Tongue (tissue), 2 donors: ENCODE measurements around the gene CSTB. TPM values are rescaled to one million over a fixed set of nuclear protein-coding genes. Genes with fewer than 3 reads are reported as not detected.

Experiments
- DNase-seq: peaks from one replicate; pipeline ENCODE4 v3.0.0-alpha.2; 2015
- total RNA-seq: library from RNA; depleted of rRNA; stranded (reverse); fragments of >200 nt; gene quantifications from one replicate; pipeline ENCODE4 v1.2.3, GENCODE V29; 2014

Gene CSTB
- total RNA-seq, 1 donor from 2014 or later: 14.8 TPM

DNA sequence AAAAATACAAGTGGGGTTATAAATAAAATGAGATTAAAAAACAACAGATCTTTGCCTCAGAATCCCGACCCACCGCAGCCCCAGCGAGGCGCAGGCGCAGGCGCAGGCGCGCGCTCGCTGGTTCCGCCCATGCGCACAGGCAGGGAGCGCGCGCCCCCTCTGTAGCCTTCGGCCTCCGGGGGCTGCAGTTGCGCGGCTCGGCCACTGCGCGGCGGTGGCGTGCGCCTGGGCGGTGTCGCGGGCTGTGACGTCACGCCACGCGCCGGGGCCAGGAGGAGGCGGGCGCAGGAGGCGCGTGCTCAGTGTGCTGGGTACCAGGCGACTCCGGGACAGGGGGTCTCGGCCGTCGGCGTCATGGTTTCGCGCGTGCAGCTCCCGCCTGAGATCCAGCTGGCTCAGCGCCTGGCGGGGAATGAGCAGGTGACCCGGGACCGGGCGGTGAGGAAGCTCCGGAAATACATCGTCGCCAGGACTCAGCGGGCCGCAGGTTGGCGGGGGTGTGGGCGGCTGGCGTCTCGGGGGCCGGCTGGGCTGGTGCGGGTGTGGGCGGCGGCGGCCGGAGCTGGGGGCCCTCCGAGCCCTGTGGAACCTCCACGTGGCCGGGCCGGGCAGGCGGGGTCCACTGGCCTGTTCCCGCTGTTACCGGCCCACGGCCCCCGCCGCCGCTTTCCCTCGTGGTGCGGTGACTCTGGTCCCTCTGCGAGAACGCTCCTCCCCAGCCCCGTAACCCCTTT lies 13.3 kb upstream of the CSTB start, which contains the start of gene RRP1:
Gene RRP1, plus strand, starts transcription at position 302 of the 734 bp plus-strand sequence. Its CDS starts 53 bp downstream, at position 355.
- peak; percentile 97 for DNase-seq

DNA sequence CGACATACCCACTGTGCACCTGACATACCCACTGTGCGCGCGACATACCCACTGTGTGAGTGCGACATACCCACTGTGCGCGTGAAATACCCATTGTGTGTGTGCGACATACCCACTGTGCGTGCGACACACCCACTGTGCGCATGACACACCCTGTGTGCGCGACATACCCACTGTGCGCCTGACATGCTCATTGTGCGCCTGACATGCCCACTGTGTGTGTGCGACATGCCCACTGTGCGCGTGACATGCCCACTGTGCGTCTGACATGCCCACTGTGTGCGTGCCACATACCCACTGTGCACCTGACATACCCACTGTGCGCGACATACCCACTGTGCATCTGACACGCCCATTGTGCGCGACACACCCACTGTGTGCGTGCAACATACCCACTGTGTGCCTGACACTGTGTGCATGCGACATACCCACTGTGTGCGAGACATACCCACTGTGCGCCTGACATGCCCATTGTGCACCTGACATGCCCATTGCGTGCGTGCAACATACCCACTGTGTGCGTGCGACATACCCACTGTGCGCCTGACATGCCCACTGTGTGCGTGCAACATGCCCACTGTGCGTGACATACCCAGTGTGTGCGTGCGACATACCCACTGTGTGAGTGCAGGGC lies 10.8 kb upstream of the CSTB start:
- DNase-seq: no peak

- DNase-seq: no peak
Measured at GRCh38 chr21:43786300-43786806, 10.2 kb upstream of the CSTB start.

DNA sequence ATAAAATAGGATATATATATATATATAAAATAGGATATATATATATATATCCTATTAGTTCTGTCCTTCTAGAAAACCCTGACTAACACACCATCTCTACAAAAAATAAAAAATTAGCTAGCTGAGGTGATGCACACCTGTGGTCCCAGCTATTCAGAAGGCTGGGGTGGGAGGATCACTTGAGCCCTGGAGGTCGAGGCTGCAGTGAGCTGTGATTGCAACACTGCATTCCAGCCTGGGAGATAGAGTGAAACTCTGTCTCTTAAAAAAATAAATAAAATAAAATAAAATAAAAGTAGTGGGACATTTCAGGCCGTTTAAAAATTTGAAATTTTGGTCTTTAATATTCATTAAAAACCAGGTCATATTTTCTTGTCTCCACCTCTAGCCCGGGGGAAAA lies 9.0 kb upstream of the CSTB start:
- no peak for DNase-seq

DNA sequence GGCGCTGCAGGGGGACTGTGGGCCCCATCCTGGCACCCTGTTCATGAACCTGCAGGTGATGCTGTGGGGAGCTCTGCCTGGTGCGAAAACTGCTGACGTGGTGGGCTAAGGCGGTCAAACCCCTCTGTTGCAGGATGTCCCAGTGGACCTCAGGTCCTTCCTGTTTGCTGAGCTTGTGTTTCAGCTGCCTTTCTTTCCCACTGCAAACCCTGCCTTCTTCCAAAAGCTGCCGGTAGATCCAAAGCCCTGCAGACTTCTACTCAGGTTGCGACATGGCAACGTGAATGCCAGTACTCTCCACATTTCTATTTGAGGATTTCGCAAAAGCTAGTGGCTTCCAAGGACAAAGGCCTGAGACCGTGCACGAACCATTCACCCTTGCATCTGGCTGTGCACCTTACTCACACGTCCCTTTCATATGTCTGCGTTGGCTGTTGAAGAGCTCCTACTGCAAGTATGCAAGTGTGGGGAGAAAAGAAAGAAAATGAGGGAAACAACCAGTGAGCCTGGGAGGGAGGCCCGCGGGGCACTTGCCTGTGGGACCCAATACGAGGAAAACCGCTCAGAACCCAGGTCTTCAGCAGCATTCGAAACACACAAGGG lies 7.1 kb upstream of the CSTB start:
- no peak for DNase-seq

GRCh38 chr21:43782431-43783097 lies 6.5 kb upstream of the CSTB start:
- no peak for DNase-seq

GRCh38 chr21:43781846-43782245 lies 5.7 kb upstream of the CSTB start:
- no peak for DNase-seq

GRCh38 chr21:43779660-43780059 lies 3.6 kb upstream of the CSTB start:
- DNase-seq: no peak

DNA sequence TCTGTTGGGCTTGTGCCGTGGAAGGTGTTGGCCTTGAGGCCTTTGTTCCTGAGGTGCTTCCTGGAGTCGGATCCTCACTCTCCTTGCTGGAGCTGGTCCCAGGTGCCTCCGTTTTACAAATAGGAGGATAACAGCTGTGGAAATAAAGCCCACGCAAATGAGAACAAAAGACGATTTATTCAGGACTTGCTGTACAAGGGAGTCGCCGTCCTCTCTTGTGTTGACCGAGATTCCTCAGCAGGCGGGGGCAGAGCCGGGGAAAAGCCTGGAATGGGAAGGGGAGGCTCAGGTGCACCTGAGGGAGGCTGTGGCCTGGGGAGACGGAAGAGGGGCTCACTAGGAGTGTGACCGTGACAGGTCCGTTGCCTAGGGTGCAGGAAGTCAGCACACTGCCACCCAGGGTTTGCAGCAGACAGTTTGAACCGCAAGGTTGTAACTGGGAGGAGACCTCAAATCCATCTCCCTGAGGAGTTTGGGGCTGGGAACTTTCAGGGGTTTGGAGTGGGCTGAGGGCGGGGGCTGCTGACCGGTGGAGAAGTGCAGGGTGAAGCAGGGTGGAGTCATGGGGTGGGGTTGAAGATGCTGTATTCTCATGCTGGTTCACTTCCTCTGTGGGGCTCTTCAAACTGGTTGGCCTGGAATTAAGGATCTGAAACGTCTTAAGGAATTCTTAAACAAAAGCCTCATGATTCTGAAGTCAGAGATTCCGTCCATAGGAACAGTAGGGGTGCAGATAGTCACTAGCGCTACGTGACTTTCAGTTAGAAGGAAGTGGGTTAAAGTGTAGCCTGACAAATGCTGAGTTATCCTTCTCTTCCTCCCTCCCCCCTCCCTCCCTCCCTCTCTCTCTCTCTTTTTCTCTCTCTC lies 2.6 kb upstream of the CSTB start:
- DNase-seq: no peak

- no peak for DNase-seq
Measured at GRCh38 chr21:43777953-43778352, 1.8 kb upstream of the CSTB start.

- no peak for DNase-seq
Measured at GRCh38 chr21:43775190-43775589, 918 bp downstream of the CSTB start.

DNA sequence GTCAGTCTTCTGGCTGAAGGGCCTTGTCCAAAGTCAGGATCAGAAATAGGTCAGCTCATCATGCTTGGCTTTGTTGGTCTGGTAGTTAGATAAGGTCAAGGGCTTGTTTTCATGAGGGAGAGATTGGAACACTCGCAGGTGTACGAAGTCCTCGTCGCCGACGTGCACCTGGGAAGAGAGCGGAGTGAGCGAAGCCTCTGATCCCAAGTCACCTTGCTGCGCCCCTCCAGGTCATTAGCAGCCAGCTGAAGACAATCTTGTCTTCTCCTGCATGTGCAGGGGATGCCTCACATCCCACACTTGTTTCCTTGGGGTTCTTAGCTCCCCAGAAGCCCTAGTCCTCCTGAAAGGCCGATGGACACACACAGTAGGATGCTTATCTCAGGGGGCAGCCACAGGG lies 1.9 kb downstream of the CSTB start:
- no peak for DNase-seq

- no peak for DNase-seq
Measured at GRCh38 chr21:43772425-43772821, 3.7 kb downstream of the CSTB start.

DNA sequence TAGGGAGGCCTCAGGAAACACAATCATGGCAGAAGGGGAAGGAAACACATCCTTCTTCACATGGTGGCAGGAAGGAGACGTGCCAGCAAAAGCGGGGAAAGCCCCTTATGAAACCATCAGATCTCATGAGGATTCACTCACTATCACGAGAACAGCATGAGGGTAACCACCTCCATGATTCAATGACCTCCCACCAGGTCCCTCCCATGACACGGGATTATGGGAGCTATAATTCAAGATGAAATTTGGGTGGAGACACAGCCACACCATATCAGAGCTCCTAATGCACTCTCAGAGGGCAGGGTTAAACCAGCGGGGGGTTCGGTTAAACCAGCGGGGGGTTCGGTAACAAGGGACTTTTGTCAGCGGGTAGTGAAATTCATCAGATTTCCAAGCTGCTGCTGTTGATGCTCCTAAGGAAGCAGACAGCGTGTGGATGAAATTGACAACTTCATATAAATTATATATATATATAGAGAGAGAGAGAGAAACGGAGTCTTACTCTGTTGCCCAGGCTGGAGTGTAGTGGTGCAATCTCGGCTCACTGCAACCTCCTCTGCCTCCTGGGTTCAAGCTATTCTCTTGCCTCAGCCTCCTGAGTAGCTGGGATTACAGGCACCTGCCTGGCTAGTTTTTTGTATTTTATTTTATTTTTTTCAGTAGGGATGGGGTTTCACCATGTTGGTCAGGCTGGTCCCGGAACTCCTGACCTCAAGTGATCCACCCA lies 4.2 kb downstream of the CSTB start:
- DNase-seq: no peak

DNA sequence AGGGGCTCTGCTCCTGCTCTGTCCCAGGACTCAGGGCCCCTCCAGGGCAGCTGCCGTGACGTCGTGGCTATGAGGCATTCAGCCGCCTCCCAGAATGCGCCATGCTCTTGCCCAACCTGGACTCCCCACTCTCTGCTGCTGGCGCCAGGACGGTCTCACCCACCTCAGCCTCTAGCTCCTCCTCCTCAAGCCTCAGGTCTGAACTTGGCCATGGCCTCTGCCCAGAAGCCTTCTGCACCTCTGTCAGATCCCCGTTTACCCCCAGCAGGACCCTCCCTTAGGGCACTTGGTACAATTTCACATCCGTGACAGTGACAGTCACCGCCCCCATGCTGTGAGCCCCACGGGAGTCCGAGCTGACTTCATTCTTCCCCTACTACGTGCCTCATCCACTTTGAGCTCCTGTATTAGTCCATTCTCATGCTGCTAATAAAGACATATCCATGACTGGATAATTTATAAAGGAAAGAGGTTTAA lies 4.9 kb downstream of the CSTB start:
- no peak for DNase-seq

DNA sequence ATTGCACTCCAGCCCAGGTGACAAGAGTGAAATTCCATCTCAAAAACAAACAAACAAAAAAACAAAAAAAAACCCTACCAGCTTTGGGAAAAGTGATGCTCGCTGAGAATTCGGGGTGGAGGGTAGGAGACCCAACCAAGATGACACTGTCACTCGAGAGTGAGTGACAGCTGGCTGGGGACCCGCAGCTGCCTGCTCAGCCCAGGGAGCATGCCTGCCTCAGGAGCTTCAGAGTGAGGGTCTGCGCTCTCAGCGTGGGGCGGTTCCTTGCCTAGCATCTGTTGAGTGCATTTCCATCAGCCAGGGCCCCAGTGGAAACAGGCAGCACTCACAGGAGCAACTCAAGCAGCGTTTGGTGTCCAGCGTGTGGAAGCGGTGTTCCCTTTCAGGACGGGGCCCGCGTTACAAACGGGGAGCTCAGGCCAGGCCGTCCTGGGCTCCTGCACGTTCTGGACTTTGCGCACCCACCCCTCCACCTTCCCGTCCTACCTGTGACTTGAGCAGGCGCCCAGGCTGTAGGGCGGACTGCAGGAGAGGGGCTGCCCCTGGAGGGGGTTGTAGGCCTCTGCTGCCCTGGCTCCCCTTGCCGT lies 5.9 kb downstream of the CSTB start:
- no peak for DNase-seq

DNA sequence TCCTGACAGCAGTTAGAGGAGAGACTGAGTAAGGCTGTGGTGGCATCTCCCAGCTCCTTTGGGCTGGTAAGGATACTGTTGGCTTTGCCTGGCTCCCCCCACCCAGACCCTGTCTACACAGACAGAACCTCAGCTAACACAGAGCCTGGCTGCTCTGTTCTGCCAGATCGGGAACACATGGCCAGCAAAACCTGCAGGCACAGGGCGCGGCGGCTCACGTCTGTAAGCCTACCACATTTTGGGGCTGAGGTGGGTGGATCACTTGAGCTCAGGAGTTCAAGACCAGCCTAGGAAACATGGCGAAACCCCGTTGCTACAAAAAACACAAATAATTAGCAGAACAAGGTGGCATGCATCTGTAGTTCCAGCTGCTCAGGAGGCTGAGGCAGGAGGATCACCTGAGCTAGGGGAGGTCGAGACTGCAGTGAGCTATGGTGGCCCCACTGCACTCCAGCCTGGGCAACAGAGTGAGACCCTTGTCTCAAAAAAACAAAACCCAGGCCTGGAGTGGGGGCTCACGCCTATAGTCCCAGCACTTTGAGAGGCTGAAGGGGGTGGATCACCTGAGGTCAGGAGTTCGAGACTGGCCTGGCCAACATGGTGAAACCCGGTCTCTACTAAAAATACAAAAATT lies 6.7 kb downstream of the CSTB start:
- no peak for DNase-seq

- no peak for DNase-seq
Measured at GRCh38 chr21:43768868-43769167, 7.3 kb downstream of the CSTB start.

DNA sequence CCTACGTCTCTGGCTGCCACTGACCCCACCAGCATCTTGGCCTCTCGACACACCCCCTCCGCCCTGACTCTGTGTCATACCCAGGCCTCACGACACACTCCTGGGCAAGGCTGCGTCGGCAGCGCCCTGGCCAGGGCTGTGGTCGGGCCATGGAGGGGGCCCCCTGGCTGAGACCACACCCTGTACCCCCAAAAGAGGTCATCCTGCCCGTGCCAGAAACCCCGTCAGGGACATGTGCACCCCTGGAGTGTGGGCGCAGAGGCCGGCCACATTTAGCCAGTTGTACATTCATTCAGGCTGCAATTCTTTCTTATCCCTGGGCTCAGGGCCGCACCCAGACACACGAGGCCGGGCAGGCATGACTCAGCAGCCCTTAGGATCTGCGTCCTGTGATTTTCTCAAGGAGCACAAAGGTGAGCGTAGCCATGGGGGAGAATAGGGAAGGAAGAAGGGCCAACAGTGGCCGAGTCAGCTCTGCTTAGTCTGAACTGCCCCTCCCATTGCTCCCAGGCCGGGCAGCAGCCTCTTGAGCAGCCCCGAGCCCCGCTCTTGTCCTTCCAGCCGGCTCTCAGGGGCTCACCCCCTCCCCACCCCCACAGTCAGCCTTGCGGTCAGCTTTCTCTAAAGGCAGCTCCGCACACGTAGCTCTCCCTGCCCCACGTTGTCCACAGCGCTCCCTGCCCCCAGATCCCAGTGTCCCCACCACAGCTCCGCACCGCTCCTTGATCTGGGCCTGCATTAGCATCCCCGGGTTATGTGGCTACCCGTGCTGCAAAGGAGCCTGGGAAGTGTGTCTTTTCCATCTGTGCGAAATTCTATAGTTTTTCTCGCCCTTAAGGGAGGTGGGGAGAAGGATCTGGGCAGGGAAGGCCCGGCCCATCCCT lies 7.9 kb downstream of the CSTB start:
- DNase-seq: no peak
